Choroid plexus epithelial cell (primary cell): ENCODE results near the gene GREB1L.
"Not testable (repeated sequence)": the region's sequence is repeated elsewhere in the genome, so short reads cannot be mapped to it uniquely, and the experiment has no call there.

Experiments used
- DNase-seq: peaks from one replicate; pipeline ENCODE4 v3.0.0-alpha.2; 2010; ENCODE audit warnings: low read depth
- H3K4me3 ChIP-seq: 2 replicates; pipeline ENCODE4 v1.5.1; 2011; ENCODE audit warnings: low read depth, mild to moderate bottlenecking, control low read depth, low read length, moderate library complexity
- TF ChIP-seq, protein P1 (sequence below): conservative IDR thresholded peaks from 2 replicates; pipeline ENCODE4 v1.5.1; 2011; ENCODE audit warnings: low read depth, mild to moderate bottlenecking, control low read depth, inconsistent platforms, low read length, moderate library complexity

Gene GREB1L

DNA sequence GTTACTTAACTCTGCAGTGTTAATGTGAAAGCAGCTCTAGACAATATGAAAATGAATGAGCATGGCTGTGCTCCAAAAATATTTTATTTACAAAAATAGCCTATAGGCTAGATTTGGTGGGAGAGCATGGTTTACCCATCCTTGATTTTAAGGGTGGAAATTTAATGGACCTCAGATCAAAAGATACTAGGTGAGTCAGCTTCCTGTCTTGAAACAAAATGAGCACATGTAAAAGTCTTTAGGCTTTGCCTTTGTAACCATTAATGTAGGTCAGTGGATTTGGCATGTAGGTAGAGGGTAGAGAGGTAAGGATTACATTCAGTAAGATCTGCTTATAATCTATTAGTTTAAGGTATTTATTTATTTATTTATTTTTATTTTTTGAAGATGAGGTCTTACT, 72.7 kb downstream of the GREB1L start:
- H3K4me3 ChIP-seq, result no peak overlapping the region
- TF ChIP-seq, protein P1, sequence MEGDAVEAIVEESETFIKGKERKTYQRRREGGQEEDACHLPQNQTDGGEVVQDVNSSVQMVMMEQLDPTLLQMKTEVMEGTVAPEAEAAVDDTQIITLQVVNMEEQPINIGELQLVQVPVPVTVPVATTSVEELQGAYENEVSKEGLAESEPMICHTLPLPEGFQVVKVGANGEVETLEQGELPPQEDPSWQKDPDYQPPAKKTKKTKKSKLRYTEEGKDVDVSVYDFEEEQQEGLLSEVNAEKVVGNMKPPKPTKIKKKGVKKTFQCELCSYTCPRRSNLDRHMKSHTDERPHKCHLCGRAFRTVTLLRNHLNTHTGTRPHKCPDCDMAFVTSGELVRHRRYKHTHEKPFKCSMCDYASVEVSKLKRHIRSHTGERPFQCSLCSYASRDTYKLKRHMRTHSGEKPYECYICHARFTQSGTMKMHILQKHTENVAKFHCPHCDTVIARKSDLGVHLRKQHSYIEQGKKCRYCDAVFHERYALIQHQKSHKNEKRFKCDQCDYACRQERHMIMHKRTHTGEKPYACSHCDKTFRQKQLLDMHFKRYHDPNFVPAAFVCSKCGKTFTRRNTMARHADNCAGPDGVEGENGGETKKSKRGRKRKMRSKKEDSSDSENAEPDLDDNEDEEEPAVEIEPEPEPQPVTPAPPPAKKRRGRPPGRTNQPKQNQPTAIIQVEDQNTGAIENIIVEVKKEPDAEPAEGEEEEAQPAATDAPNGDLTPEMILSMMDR, result no peak
- DNase-seq, result no peak

DNA sequence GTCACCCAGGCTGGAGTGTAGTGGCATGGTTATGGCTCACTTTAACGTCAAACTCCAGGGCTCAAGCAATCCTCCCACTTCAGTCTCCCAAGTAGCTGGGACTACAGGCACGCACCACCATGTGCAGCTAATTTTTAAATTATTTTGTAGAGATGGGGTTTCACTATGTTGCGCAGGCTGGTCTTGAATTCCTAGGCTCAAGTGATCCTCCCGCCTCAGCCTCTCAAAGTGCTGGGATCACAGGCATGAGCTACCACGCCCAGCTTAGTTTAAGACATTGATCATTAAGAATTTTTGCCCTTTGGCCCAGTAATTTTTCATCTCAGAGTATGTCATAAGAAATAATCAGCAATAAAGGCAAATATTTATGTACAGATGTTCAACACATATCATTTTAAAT, 73.1 kb downstream of the GREB1L start:
- not testable (repeated sequence) for DNase-seq, H3K4me3 ChIP-seq

DNA sequence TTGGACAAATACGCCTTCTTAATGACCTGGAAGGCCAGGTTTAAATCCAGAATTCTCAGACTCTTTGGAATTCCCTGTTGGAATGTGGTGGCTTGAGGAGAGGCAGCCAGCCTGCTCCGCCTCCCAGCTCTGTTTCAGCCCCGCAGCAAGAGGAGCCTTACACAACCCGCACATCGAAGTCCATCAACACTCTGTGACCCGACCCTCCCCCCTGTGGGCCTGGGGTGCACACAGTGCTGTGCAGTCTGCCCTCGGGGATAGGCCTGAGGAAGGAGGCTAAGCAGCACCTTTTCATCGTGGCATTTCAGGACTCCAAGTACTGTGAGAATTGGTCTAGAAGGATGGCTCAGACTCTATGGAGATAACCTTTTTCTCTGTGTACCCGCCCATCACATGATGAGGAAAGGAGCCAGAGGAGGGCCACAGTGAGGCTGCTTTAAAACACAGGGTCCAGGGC, 73.7 kb downstream of the GREB1L start:
- no peak overlapping the region for H3K4me3 ChIP-seq
- no peak for DNase-seq
- TF ChIP-seq, protein P1, result no peak

DNA sequence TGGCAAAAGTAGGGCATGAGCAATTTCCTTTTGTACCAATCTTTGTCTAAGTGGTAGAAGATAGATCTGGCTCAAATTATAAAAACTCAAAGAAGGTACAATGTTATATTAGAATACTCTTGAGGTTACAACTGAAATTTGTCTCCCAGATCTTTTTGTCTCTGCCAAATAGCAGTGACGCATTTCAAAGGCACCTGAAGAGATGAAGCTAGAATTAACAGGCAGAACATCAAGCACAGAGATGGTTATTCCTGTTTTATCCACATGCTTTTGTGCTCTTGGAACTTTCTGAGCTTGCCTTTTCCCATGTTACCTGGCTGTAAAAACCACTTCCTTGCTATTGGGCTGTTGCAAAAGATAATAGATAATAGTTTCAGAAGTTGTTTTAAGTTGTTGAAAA, 74.3 kb downstream of the GREB1L start:
- H3K4me3 ChIP-seq, result no peak overlapping the region
- no peak for DNase-seq
- TF ChIP-seq, protein P1, result no peak

DNA sequence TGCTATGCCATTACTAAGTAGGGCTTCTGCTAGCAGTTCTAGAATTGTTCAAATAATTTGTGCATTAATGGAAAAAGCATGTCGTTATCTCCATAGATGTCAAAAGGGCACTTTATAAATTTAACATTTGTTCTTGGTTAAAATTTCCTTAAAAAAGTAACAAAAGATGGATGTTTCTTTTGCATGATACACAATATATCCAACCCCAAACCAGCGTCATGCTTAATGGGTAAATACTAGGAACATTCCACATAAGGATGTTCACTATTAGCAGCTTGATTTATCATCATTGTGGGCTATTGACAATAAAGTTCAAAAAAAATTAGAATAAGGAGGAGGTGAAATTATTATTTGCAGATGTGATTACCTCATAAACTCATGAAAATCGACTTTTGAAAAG, 79.7 kb downstream of the GREB1L start:
- DNase-seq, result no peak
- H3K4me3 ChIP-seq, result no peak overlapping the region
- TF ChIP-seq, protein P1, result no peak

DNA sequence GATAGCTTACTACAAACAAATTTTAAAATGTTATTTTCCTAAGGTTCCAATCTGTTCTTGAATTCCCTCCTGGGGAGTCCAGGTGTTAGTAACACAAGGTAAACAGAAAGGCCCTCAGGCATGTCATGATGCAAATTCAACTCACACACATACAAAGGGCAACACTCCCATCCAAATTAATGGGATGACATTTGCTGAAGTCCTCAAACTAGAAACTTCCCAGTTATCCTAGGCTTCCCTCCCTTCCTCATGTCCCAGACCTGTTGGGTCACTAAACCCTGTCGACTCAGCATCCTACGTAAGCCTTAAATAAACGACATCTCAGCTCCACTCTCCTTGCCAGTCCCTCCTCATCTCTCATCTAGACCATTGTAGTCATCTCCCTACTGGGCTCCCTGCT, 85.1 kb downstream of the GREB1L start:
- TF ChIP-seq, protein P1, result no peak
- DNase-seq, result no peak
- H3K4me3 ChIP-seq, result no peak overlapping the region

DNA sequence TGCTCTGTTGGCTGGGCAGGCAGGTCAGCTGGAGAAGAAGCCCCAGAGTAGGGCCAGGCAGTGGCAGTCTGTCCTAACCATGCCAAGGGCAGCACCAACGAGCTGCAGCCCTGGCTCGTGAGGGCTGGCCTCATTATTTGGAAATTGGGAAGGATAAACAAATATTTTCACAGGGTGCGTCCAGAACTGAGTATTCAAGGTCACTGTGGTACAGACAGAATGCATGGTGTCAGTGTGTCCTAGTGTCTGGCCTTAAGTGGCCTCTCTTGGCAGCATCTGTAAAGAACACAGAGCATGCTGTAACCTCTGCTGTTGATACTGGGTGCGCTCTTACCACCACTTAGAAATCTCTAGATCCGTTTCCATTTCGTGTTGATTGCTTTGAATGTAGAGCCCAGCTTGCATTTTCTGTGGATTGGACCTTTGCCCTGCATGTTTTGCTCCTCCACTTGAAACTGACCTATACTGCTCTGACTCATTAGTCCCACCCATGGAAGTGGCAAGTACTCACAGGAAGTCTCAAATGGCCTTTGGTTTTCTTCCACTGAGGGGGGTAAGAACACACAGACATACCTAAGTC, 88.2 kb downstream of the GREB1L start:
- H3K4me3 ChIP-seq, result no peak overlapping the region
- DNase-seq, result peak; percentile 80
- TF ChIP-seq, protein P1, result no peak

DNA sequence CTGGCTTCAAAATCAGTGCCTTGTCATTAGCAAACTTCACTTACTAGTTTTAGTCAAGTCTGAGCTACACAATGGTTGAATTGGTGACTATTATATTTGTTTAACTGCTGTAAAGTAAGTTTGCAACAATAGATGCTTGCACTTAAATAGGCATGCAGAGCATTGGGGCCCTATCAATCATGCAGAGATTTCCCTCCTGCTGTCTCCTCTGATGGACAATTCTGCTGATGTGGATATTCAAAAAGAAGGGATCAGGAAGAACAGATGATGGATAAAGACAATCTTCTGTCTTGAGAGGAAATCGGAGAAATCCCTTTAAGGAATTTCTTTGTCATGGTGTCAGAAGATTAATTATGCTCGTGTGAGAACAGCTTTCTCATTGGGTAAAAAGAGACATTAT, 89.0 kb downstream of the GREB1L start:
- no peak overlapping the region for H3K4me3 ChIP-seq
- TF ChIP-seq, protein P1, result no peak
- no peak for DNase-seq
